ENCODE data around the gene DTX3.
"Not testable (repeated sequence)": the region's sequence is repeated elsewhere in the genome, so short reads cannot be mapped to it uniquely, and the experiment has no call there.

The DTX3 gene, protein sequence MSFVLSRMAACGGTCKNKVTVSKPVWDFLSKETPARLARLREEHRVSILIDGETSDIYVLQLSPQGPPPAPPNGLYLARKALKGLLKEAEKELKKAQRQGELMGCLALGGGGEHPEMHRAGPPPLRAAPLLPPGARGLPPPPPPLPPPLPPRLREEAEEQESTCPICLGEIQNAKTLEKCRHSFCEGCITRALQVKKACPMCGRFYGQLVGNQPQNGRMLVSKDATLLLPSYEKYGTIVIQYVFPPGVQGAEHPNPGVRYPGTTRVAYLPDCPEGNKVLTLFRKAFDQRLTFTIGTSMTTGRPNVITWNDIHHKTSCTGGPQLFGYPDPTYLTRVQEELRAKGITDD

DNA sequence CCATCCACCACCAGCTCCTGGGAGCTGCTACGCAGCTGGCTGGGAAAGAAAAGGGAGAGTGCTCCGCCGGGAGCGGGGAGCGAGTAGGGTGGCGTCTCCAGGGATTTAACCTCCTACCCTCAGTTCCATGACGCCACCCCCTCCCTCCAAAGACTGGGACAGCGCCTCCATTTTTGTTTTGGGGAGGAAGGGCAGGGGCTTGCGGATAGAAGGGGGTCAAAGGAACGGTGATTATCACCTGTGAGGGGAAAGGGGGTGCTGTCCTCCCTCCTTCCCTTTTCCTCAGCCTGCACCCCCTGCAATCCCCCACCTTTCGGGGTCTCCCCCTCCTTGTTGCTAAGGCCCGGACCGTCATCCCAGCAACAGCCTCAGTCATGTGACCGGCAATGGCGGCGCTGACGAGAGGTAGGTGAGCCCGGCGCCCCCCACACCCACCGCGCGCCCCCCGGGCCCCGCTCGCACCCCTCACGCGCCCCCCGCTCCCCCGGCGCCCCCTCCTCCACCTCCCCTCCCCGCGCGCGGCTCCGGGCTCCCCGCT, at the start of gene DTX3:
Gene DTX3 (plus strand): TSS at position 371 of the 538 bp plus-strand sequence. CDS start 1,694 bp downstream, outside the sequence.
- in situ Hi-C loops (cut with HindIII; ENCODE audit: low sequenced_read_pairs), result no loop called here

GRCh38 chr12:57554897-57555296, 49.7 kb upstream of the DTX3 start:
- in situ Hi-C loops (cut with HindIII; ENCODE audit: low sequenced_read_pairs), result no loop called here

GRCh38 chr12:57558864-57559263, 45.8 kb upstream of the DTX3 start:
- in situ Hi-C loops (cut with HindIII; ENCODE audit: low sequenced_read_pairs), result no loop called here

DNA sequence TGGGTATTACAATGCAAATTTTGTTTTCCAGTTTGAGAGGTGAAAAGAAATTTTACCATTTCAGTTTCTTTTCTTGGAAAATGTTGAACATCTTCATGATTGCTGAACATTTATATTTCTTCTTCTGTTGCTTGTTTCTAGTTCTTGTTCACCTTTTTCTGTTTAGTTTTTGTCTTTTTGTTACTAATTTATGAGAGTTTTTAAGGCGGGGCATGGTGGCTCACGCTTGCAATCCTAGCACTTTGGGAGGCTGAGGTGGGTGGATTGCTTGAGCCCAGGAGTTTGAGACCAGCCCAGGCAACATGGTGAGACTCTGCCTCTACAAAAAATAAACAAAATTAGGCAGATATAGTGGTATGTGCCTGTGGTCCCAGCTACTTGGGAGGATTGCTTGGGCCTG, 44.1 kb upstream of the DTX3 start:
- in situ Hi-C loops (cut with HindIII; ENCODE audit: low sequenced_read_pairs), result no loop called here

GRCh38 chr12:57561117-57561516, 43.5 kb upstream of the DTX3 start:
- in situ Hi-C loops (cut with HindIII; ENCODE audit: low sequenced_read_pairs), result not testable (repeated sequence)

DNA sequence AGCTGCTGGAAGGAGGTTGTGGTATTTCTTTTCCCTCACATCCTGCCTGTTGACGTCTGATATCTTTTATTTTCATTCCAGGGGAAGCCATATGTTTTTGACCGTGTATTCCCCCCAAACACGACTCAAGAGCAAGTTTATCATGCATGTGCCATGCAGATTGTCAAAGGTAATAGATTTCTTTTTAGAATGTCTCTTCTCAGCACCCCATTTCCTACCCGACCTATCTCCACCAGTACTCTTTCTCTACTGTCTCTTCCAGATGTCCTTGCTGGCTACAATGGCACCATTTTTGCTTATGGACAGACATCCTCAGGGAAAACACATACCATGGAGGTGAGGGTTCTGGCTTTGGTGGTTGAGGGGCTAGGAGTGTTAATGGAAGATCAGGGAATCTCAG, 41.3 kb upstream of the DTX3 start:
- in situ Hi-C loops (cut with HindIII; ENCODE audit: low sequenced_read_pairs), result no loop called here

DNA sequence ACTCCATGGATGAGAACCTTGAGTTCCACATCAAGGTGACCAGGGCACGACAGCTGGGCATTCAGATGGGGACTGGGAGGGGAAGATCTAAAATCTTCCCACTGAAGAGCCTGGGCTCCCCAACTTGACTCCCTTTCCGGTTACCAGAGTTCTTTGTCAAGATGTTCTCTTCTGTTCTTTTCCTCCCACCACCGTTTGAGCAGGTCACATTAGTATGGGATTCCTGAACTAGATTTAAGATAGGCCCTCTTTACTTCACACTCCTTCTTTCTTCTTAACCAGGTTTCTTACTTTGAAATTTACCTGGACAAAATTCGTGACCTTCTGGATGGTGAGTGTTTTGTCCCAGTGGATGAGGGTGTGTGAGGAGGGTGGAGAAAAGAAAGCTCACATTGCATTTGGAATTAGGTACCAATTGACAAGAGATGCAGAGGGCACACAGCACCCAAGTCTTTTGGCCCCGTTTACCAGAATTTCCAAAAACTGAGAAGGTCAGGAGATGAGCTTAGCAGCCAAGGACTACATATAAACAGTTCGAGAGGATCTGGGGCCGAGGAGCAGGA, 40.4 kb upstream of the DTX3 start:
- in situ Hi-C loops (cut with HindIII; ENCODE audit: low sequenced_read_pairs), result no loop called here

DNA sequence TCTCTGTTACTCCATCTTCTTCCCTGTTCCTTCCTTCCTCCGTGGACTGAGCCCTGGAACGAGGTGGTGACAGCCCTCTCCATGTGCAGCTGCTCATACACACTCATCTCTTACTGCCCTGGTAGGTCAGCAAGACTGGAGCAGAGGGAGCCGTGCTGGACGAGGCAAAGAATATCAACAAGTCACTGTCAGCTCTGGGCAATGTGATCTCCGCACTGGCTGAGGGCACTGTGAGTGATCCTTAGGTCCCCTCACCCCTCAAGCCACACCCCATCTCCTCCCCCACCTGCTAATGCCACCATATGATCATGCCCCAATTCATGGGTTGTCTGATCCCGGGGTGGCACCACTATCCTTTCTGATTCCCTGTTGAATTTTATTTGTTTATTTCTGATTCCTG, 35.8 kb upstream of the DTX3 start:
- in situ Hi-C loops (cut with HindIII; ENCODE audit: low sequenced_read_pairs), result no loop called here

DNA sequence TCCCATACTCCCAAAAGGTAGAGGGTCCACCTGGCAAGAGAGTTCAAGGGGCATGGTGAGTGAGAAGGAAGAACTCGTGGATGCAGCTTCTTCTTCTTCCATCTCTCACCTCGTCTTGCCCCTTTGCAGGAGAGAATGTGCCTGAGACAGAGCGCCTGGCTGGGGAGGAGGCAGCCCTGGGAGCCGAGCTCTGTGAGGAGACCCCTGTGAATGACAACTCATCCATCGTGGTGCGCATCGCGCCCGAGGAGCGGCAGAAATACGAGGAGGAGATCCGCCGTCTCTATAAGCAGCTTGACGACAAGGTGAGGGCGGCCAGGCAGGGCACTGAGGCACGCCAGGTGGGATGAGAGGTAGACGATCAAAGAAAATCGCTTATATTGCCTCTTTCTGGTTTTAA, 34.8 kb upstream of the DTX3 start:
- in situ Hi-C loops (cut with HindIII; ENCODE audit: low sequenced_read_pairs), result no loop called here

DNA sequence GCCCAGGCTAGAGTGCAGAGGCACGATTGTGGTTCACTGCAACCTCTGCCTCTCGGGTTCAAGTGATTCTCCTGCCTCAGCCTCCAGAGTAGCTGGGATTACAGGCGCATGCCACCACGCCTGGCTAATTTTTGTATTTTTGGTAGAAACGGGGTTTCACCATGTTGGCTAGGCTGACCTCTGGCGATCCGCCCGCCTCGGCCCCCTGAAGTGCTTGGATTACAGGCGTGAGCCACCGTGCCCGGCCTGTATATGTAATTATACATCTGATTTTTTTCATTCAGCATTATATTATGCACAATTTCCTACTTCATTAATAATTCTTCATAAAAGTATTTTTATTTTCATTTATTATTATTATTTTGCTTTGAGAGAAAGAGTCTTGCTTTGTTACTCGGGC, 34.2 kb upstream of the DTX3 start:
- in situ Hi-C loops (cut with HindIII; ENCODE audit: low sequenced_read_pairs), result not testable (repeated sequence)

- in situ Hi-C loops (cut with HindIII; ENCODE audit: low sequenced_read_pairs), result no loop called here
These were observed 32.5 kb upstream of the DTX3 start for GRCh38 chr12:57571926-57572762.

GRCh38 chr12:57574795-57575194, 29.8 kb upstream of the DTX3 start:
- in situ Hi-C loops (cut with HindIII; ENCODE audit: low sequenced_read_pairs), result no loop called here

- in situ Hi-C loops (cut with HindIII; ENCODE audit: low sequenced_read_pairs), result no loop called here
These were observed 28.6 kb upstream of the DTX3 start for GRCh38 chr12:57575771-57576612.

DNA sequence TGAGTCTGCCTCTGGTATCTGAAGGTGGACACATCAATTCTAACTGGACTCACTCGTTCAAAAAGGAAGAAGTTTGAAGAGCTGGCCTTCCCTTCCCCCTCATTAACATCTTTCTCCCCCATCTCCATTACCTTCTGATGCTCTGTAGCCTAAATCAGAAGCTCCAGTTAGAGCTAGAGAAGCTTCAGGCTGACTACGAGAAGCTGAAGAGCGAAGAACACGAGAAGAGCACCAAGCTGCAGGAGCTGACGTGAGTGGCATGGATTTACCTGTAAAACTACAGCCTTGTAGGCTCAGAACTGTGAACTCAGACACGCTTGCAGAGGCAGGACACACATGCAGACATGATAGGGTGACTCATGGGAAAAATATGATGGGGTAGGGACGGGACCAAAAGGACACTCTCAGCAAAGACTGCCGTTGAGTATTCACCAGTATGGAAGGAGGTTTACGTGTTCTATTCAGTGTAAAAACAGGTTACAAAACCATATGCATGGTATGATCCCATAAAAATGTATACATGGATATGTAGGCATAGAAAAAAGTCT, 27.9 kb upstream of the DTX3 start:
- in situ Hi-C loops (cut with HindIII; ENCODE audit: low sequenced_read_pairs), result no loop called here

- in situ Hi-C loops (cut with HindIII; ENCODE audit: low sequenced_read_pairs), result no loop called here
These were observed 26.5 kb upstream of the DTX3 start for GRCh38 chr12:57577981-57578758.

DNA sequence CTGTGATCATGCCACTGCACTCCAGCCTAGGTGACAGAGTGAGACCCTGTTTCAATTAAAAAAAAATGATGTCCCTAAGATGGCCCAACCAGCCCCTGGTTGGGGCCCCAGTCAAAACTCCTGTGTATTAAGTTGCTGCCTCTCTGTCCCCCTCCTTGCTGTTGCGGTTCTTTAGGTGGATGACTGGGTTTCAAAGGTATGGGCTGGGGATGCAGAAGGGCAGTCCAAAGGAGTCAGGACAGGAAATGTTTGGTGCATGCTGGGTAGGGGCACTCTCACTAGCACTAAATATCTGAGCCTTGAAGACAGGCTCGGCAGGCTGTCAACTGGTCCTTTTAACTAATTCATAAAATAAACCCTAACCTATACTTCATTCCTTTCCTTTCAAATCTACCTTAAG, 25.6 kb upstream of the DTX3 start:
- in situ Hi-C loops (cut with HindIII; ENCODE audit: low sequenced_read_pairs), result no loop called here

DNA sequence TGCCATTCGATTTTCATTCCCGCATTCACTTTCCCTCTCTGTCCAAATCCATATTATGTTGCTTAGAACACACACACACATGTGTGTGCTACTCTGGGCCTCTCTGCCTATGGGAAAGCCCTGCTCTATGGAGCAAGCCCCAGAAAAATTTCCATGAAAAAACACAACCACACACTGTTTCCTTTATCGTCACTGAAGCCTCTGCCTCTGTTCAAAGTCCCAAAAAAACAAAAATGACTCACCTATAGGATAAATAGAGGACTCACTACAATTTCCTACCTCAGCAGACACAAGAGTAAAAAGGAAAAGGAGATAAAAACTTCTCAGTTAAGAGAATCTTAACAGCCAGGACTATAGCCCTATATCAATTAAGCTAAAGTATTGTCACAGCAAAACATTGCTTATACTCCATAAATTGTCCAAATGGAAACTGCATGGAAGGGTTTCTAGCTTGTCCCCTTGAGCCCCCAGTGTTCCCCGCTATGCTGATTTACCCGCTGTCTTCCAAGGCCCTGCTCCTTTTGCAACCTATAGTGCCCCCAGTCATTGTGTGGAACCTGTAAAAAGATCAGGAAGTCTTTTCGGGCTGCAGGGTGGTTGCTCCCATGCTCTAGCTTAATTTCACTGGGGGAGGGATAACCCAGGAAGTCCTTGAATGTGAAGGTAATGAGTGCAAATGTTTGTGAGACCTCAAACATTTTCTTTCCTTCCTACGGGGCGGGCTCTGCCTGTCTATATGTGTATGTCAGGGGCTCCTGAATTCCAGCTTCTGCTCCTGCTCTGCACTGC, 24.8 kb upstream of the DTX3 start:
- in situ Hi-C loops (cut with HindIII; ENCODE audit: low sequenced_read_pairs), result no loop called here

DNA sequence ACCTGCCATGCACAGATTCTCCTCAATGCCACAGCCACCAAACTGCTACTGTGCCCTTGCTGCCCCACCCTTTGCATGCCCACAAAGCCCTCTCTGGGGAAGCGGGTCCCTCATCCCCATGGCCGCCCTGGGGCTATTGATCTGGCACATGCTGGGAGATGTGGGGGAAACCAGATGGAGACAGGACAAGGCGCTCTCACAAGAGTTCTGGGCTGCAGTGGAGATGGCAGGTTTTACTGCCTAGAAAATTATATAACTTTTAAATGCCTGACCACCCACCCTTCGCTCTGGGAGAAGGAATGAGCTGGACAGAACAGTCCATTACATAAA, 24.2 kb upstream of the DTX3 start:
- in situ Hi-C loops (cut with HindIII; ENCODE audit: low sequenced_read_pairs), result no loop called here

- in situ Hi-C loops (cut with HindIII; ENCODE audit: low sequenced_read_pairs), result no loop called here
These were observed 22.8 kb upstream of the DTX3 start for GRCh38 chr12:57581802-57582201.

All from endothelial cell of hepatic sinusoid (primary cell).